ENCODE measurements around the gene COL1A2.

COL1A2 gene

DNA sequence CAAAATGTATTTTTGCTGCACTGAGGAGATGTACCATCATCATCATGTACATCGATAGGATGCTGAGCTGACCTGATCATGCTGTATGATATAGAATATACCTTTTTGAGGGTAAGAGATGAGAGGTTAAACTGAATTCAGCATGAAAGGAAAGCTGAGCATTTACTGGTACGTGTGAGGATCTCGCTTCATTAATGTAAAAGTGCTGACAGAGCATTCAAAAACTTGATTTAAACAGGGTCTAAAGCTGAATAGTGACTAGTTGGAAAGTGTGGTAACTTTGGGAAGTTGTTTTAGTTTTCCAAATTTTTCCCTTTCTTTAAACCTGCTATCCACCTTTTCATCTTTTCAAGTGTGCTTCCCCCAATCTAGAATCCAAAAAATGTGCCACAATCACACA, 28.5 kb upstream of the COL1A2 start:
- DNase-seq: no peak
- no peaks in the 10 kb centered on the region for H3K36me3 ChIP-seq
- H3K9me3 ChIP-seq (ENCODE audit: severe bottlenecking): no peaks in the 10 kb centered on the region
- no peaks in the 10 kb centered on the region for H3K27me3 ChIP-seq (ENCODE audit: insufficient read depth, low read depth, severe bottlenecking)
- no peak overlapping the region for H3K27ac ChIP-seq
- H3K4me3 ChIP-seq (ENCODE audit: low read depth, low read length): no peak overlapping the region
- TF ChIP-seq, protein P1, sequence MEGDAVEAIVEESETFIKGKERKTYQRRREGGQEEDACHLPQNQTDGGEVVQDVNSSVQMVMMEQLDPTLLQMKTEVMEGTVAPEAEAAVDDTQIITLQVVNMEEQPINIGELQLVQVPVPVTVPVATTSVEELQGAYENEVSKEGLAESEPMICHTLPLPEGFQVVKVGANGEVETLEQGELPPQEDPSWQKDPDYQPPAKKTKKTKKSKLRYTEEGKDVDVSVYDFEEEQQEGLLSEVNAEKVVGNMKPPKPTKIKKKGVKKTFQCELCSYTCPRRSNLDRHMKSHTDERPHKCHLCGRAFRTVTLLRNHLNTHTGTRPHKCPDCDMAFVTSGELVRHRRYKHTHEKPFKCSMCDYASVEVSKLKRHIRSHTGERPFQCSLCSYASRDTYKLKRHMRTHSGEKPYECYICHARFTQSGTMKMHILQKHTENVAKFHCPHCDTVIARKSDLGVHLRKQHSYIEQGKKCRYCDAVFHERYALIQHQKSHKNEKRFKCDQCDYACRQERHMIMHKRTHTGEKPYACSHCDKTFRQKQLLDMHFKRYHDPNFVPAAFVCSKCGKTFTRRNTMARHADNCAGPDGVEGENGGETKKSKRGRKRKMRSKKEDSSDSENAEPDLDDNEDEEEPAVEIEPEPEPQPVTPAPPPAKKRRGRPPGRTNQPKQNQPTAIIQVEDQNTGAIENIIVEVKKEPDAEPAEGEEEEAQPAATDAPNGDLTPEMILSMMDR (IDR thresholded peaks at IDR 0.05; ENCODE audit: low read depth, low read length): no peak

DNA sequence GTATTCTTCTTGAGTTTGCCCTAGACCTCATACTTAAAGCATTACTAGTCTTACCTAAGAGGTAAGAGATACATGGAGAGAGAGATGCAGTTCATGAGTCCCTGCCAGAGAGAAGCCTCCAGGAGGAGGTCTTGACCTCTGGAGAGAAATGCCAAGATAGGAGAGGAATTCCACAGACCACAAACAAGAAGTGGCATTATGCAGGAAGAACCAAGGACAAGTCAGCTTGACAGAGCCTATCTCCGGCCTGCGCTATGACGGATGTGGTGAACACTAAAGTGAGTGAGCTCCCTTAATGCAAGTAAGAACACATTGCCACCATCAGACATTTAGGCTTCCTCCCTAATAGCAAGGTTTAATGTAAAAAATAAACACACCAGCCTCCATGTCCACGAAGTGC, 27.9 kb upstream of the COL1A2 start:
- TF ChIP-seq, protein P1 (IDR thresholded peaks at IDR 0.05; ENCODE audit: low read depth, low read length): no peak
- DNase-seq: no peak
- Histone ChIP-seq H3K36me3 (no peaks in the 10 kb centered on the region), H3K4me3 (ENCODE audit: low read depth, low read length) (no peak overlapping the region), H3K27me3 (ENCODE audit: insufficient read depth, low read depth, severe bottlenecking) (no peaks in the 10 kb centered on the region), H3K9me3 (ENCODE audit: severe bottlenecking) (no peaks in the 10 kb centered on the region), H3K27ac (no peak overlapping the region)

DNA sequence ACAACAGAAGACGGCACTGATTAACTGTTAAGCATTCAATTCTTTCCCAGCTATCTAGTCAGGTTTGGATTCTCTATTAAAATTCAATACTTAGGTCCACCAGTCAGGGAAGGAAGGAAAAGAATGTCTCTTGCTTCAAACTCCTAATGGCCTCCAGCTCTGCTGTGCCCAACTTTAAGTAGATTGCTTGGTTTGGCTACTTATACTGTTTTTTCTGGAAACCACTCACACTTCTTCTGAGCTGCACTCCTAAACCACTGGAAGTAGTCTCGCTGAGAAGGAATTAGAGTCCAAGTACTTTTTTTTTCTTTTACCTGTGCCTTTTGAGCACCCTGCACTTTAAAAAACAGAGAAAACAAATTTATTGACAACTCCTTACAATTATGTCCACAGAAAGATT, 26.7 kb upstream of the COL1A2 start:
- no peak overlapping the region for H3K27ac ChIP-seq
- H3K9me3 ChIP-seq (ENCODE audit: severe bottlenecking): no peaks in the 10 kb centered on the region
- no peak overlapping the region for H3K4me3 ChIP-seq (ENCODE audit: low read depth, low read length)
- DNase-seq: no peak
- TF ChIP-seq, protein P1 (IDR thresholded peaks at IDR 0.05; ENCODE audit: low read depth, low read length): no peak
- H3K27me3 ChIP-seq (ENCODE audit: insufficient read depth, low read depth, severe bottlenecking): no peaks in the 10 kb centered on the region
- H3K36me3 ChIP-seq: no peaks in the 10 kb centered on the region

DNA sequence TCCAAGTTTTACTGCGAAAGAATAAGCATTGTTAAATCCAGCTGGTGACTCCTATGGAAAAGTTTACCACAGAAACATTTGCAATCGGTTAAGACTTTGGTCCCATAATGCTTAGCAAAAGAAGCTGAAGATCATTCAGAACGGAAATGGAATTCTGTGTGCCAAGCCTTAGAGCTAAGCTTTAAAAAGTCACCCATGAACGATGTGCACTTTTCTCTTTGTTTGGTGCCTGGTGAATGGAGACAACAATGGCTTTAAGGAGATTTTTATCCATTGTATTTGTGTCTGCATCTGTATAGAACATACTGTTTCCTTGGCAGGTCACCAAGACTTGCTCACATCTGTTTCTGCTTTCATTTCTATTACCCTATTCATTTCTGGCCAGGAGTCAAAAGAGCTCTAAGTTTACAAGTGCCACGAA, 26.3 kb upstream of the COL1A2 start:
- TF ChIP-seq, protein P1 (IDR thresholded peaks at IDR 0.05; ENCODE audit: low read depth, low read length): no peak
- Histone ChIP-seq H3K4me3 (ENCODE audit: low read depth, low read length) (no peak overlapping the region), H3K9me3 (ENCODE audit: severe bottlenecking) (peaks cover 1% of the 10 kb centered on the region), H3K36me3 (no peaks in the 10 kb centered on the region), H3K27me3 (ENCODE audit: insufficient read depth, low read depth, severe bottlenecking) (no peaks in the 10 kb centered on the region), H3K27ac (no peak overlapping the region)
- DNase-seq: no peak

DNA sequence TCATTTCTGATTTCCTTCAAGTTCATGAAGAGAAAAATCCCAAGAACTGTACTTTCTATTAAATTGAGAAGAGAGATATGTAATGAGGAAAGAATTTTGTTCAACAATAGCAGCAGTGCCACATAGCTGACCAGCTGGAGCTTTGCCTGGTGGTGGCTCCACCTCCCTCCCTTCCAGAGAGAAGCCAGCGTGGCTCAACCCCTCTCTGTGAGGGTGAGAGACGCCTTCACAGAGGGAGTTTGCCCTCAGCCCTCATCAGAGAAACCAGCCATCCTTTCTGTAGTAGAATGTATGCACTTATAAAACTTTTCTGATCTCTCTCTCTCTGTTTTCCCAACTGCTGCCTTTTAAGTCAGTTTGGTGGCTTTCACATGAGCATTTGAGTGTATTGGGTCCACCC, 20.5 kb upstream of the COL1A2 start:
- Histone ChIP-seq H3K27me3 (ENCODE audit: insufficient read depth, low read depth, severe bottlenecking) (no peaks in the 10 kb centered on the region), H3K4me3 (ENCODE audit: low read depth, low read length) (no peak overlapping the region), H3K27ac (peak overlapping the region; percentile 93), H3K36me3 (no peaks in the 10 kb centered on the region), H3K9me3 (ENCODE audit: severe bottlenecking) (peaks cover 4% of the 10 kb centered on the region)
- DNase-seq: peak; percentile 75
- TF ChIP-seq, protein P1 (IDR thresholded peaks at IDR 0.05; ENCODE audit: low read depth, low read length): peak; percentile 29; the same call in 1 of the 2 replicates

Data from WERI-Rb-1 (cell line).